ENCODE results near the gene KRT74.

- TF ChIP-seq CTCF (IDR thresholded peaks at IDR 0.05 in 4 of 5, conservative IDR thresholded peaks at IDR 0.05 in 1 of 5) (no peak), POLR2A (IDR thresholded peaks at IDR 0.05) (no peak)
These were observed 30.8 kb downstream of the KRT74 start for GRCh38 chr12:52542785-52543318.
